Stimulated activated CD8-positive, alpha-beta memory T cell treated with anti-CD3 and anti-CD28 coated beads, Interleukin-7, amount 100 ng/mL, for 1 hour (primary cell): ENCODE data around the gene PLEK2.
"Not testable (repeated sequence)": the region's sequence is repeated elsewhere in the genome, so short reads cannot be mapped to it uniquely, and the experiment has no call there.

Experiments
- DNase-seq, 2 donors: peaks; one replicate each; pipeline ENCODE4 v3.0.0-alpha.2; 2020; ENCODE audit warnings: low read depth in 2 of 2

Gene PLEK2

DNA sequence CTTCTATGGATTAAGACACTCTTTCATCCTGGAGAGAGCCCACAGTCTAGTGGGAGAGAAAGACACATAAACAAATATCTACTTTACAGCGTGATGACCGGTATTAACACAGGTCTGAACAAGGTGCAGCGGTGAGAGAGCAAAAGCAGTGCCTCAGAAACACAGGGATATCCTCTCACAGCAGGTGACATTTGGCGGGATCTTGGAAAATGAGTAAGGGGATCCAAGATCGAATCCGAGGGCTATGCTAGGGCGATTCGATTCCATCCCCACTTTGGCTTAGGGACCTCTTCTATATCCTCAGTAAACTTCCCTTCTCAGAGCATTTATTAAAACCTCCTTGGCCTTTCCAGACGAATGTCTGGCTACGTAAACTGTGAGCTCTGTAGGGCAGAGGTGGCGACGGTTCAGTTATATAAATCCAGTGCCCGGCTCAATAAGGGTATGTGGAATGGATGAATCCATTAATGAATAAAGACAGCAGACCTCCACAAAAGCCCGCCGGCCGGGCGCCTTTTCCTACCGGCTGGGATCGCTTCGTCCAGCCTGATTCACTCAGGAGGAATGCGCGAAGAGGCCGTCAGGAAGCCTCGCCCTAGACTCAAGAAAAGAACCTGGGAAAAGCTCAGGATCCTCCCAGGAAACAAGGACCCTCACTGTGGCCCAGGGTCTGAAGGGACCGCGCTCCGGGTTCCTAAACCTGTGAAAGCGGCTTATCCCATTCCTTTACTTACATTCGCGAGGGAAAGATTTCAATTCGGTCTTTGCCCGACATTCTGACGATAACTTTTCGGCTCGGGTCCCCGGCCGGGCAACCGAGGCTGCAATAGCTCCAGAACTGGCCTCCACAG lies 52.8 kb downstream of the PLEK2 start:
- DNase-seq: no peak

DNA sequence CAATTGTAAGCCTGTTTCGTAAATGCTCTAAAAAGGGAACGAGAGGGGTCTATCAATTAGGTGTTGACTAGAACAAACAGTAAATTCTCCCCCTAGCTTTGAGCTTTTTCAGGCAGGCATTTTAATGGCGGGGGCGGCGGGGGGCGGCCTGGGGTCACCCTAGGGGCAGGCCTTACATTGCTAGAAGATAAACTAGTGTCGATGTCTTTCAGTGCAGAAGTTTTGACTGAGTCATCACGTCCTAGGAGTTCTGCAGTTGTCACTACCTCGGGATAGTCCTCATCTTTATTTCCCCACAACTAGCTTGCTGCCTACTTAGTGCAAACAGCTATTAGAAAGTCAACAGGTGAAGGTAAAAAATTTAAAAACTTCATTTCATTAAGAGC lies 54.0 kb downstream of the PLEK2 start:
- DNase-seq: no peak

GRCh38 chr14:67357186-67357968 lies 54.6 kb downstream of the PLEK2 start:
- no peak for DNase-seq

DNA sequence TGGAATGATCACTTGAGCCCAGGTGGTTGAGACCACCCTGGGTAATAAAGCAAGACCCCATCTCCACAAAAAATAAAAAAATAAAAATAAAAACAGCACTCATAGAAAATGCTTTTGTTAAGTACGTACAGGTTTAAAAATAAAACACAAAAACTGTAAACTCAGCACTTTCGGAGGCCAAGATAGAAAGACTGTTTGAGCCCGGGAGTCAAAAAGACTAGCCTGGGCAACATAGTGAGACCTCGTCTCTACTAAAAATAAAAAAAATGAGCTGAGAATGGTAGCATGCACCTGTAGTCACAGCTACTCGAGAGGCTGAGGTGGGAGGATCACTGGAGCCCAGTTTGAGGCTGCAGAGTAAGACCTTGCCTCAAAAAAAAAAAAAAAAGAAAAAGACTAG lies 59.9 kb downstream of the PLEK2 start:
- DNase-seq: no peak

DNA sequence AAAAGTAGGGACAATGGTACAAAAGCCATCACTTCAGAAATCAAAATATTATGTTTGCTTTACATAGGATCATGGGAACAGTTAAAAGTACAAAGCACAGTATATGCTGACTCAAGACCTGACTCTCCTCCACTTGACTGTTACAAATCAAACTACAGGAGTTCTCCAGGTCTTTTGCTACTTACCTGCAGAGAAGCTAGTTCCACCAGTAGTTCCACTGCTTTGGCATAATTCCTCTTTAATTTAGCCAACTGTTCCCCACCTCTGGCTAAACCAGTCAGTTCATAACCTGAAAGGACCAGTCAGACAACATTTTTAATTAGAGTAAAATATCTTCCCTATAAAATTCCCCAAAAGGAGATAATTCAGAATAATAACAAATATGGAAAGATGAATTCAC lies 66.4 kb downstream of the PLEK2 start:
- no peak for DNase-seq

GRCh38 chr14:67343601-67344230 lies 68.2 kb downstream of the PLEK2 start:
- no peak for DNase-seq

- not testable (repeated sequence) for DNase-seq
These were observed 70.7 kb downstream of the PLEK2 start for GRCh38 chr14:67341231-67341630.
